ENCODE results near the gene APBB3. TPM values are rescaled to one million over a fixed set of nuclear protein-coding genes. Genes with fewer than 3 reads are reported as not detected.
A peak's percentile ranks its signal among the peaks of the same experiment; 100 is the strongest.
"Not testable (repeated sequence)": the region's sequence is repeated elsewhere in the genome, so short reads cannot be mapped to it uniquely, and the experiment has no call there.

Gene APBB3
- total and polyA plus RNA-seq, 9 of the 15 experiments (the other 6 are each of a cell fraction or from before 2014, with no cell fraction given): 0.17 to 24.3 (median 9.5) TPM

- Histone ChIP-seq H3K9ac (ENCODE audit: insufficient read depth in 1 of 2, low read depth in 2 of 2, low read length in 2 of 2) (peak overlapping the region in 1 of 2 experiments; percentile 38; a peak in 1 of 4 replicates), H3K4me1 (replicated peaks in 1 of 2; ENCODE audit: control insufficient read depth in 2 of 2, insufficient read depth in 2 of 2, low read length in 2 of 2) (peaks cover 3 to 4% of the 10 kb centered on the region in 2 experiments; a peak in 1 of 5 replicates), H3K9me3 (replicated peaks; ENCODE audit: control insufficient read depth, insufficient read depth, low read depth, low read length) (no peaks in the 10 kb centered on the region), H3K4me2 (ENCODE audit: insufficient read depth, low read length) (no peak overlapping the region), H2AFZ (ENCODE audit: low read depth, low read length) (no peak overlapping the region), H3K9me1 (ENCODE audit: control insufficient read depth, insufficient read depth, low read length) (no peaks in the 10 kb centered on the region), H3K79me2 (ENCODE audit: control insufficient read depth, insufficient read depth, low read length) (no peaks in the 10 kb centered on the region), H3K27ac (ENCODE audit: extremely low read depth, low read depth, low read length) (no peak overlapping the region), H3K4me3 (no peak overlapping the region), H3K27me3 (ENCODE audit: control insufficient read depth in 2 of 2, insufficient read depth in 2 of 2, low read length in 2 of 2) (no peaks in the 10 kb centered on the region), H4K20me1 (replicated peaks; ENCODE audit: control insufficient read depth, insufficient read depth, low read length) (no peaks in the 10 kb centered on the region), H3K36me3 (ENCODE audit: control insufficient read depth, insufficient read depth, low read length) (no peaks in the 10 kb centered on the region)
- in situ Hi-C loops (cut with MboI): no loop called here
- peak in 1 of 4 experiments; percentile 4 for DNase-seq (ENCODE audit: extremely low read depth in 1 of 4, low spot score in 3 of 4)
- intact Hi-C loops (cut with micrococcal nuclease): no loop called here
- TF ChIP-seq ZNF561 (CRISPR knock-in tag; conservative IDR thresholded peaks at IDR 0.05) (no peak), TAF15 (IDR thresholded peaks at IDR 0.05; ENCODE audit: low read depth, low read length) (no peak), ZNF41 (CRISPR knock-in tag; conservative IDR thresholded peaks at IDR 0.05) (no peak), ZNF232 (CRISPR knock-in tag; IDR thresholded peaks at IDR 0.05) (no peak), RBM39 (optimal IDR thresholded peaks at IDR 0.05; ENCODE audit: low read depth, low read length) (no peak), NFIC (IDR thresholded peaks at IDR 0.05) (peak; percentile 66), CTCFL (IDR thresholded peaks at IDR 0.05; ENCODE audit: borderline replicate concordance, insufficient read depth, low read depth, low read length, poor library complexity, severe bottlenecking) (peak; percentile 5), FOS (IDR thresholded peaks at IDR 0.05; ENCODE audit: extremely low read depth, insufficient read length) (no peak)
- 33% methylated on average over 5 of the region's 6 CpGs for whole genome bisulfite sequencing (ENCODE audit: insufficient coverage, low coverage, missing lambda C conversion rate)
- no peak for FAIRE-seq
- POLR2A ChIA-PET: no interaction called here
- ATAC-seq: no peak
- CTCF ChIA-PET (ENCODE audit: low intra/inter-chr PET ratio): no interaction called here
- BruUV-seq (replicated peaks): no TSS peak
Observed at GRCh38 chr5:140594169-140594568, 29.8 kb upstream of the APBB3 start.

DNA sequence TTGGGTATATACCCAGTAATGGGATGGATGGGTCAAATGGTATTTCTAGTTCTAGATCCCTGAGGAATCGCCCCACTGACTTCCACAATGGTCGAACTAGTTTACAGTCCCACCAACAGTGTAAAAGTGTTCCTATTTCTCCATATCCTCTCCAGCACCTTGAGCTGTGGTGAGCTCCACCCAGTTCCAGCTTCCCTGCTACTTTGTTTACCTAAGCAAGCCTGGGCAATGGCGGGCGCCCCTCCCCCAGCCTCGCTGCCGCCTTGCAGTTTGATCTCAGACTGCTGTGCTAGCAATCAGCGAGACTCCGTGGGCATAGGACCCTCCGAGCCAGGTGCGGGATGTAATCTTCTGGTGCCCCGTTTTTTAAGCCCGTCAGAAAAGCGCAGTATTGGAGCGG lies 28.7 kb upstream of the APBB3 start:
- H2AFZ ChIP-seq (ENCODE audit: low read depth, low read length); H3K9ac ChIP-seq (ENCODE audit: insufficient read depth in 1 of 2, low read depth in 2 of 2, low read length in 2 of 2); FAIRE-seq; H3K9me1 ChIP-seq (ENCODE audit: control insufficient read depth, insufficient read depth, low read length); H3K9me3 ChIP-seq (replicated peaks; ENCODE audit: control insufficient read depth, insufficient read depth, low read depth, low read length); DNase-seq (ENCODE audit: extremely low read depth in 1 of 4, low spot score in 3 of 4); H3K4me1 ChIP-seq (replicated peaks in 1 of 2; ENCODE audit: control insufficient read depth in 2 of 2, insufficient read depth in 2 of 2, low read length in 2 of 2); H3K27me3 ChIP-seq (ENCODE audit: control insufficient read depth in 2 of 2, insufficient read depth in 2 of 2, low read length in 2 of 2); H3K27ac ChIP-seq (ENCODE audit: extremely low read depth, low read depth, low read length); BruUV-seq (replicated peaks); intact Hi-C loops (cut with micrococcal nuclease); in situ Hi-C loops (cut with MboI); H3K79me2 ChIP-seq (ENCODE audit: control insufficient read depth, insufficient read depth, low read length); H3K4me3 ChIP-seq; H3K36me3 ChIP-seq (ENCODE audit: control insufficient read depth, insufficient read depth, low read length); POLR2A ChIA-PET; H3K4me2 ChIP-seq (ENCODE audit: insufficient read depth, low read length); CTCF ChIA-PET (ENCODE audit: low intra/inter-chr PET ratio); H4K20me1 ChIP-seq (replicated peaks; ENCODE audit: control insufficient read depth, insufficient read depth, low read length); ATAC-seq: not testable (repeated sequence)
- WGBS (ENCODE audit: insufficient coverage, low coverage, missing lambda C conversion rate): 100% methylated on average over 1 of the region's 14 CpGs

Measured in K562 (cell line).